Smooth muscle cell (in vitro differentiated cells): ENCODE results near the gene ADAMTS6. TPM values are rescaled to one million over a fixed set of nuclear protein-coding genes. Genes with fewer than 3 reads are reported as not detected.

ENCODE experiments used
- DNase-seq: peaks from one replicate; lab custom pipeline; 2025; ENCODE audit not compliant: unreplicated experiment; lab: John Stamatoyannopoulos, UW
- H2AFZ ChIP-seq: fragments of 200-600 bp; sonication (generic); 2 replicates; pipeline ENCODE4 v1.6.0; 2016; ENCODE audit warnings: antibody characterized with exemption, low read depth, mild to moderate bottlenecking
- H3F3A ChIP-seq: fragments of 200-600 bp; sonication (generic); 2 replicates; pipeline ENCODE4 v1.6.0; 2017; ENCODE audit warnings: antibody characterized with exemption, low read depth
- H3K27ac ChIP-seq: fragments of 200-600 bp; sonication (generic); 2 replicates; pipeline ENCODE4 v1.5.1; 2016; ENCODE audit warnings: low read depth, mild to moderate bottlenecking
- H3K27me3 ChIP-seq: fragments of 200-600 bp; sonication (generic); 2 replicates; pipeline ENCODE4 v1.6.1; 2016; ENCODE audit warnings: low read depth, mild to moderate bottlenecking
- H3K36me3 ChIP-seq: fragments of 200-600 bp; sonication (generic); 2 replicates; pipeline ENCODE4 v1.5.1; 2016; ENCODE audit warnings: low read depth
- H3K4me1 ChIP-seq: fragments of 200-600 bp; sonication (generic); 2 replicates; pipeline ENCODE4 v1.5.1; 2016; ENCODE audit warnings: low read depth
- H3K4me2 ChIP-seq: fragments of 200-600 bp; sonication (generic); 2 replicates; pipeline ENCODE4 v1.6.0; 2016; ENCODE audit warnings: mild to moderate bottlenecking
- H3K4me3 ChIP-seq: fragments of 200-600 bp; sonication (generic); 2 replicates; pipeline ENCODE4 v1.5.1; 2016; ENCODE audit warnings: mild to moderate bottlenecking
- H3K79me2 ChIP-seq: fragments of 200-600 bp; sonication (generic); 2 replicates; pipeline ENCODE4 v1.6.0; 2016; ENCODE audit warnings: low read depth, mild to moderate bottlenecking
- H3K9ac ChIP-seq: fragments of 200-600 bp; sonication (generic); 2 replicates; pipeline ENCODE4 v1.6.0; 2016; ENCODE audit warnings: low read depth
- H3K9me3 ChIP-seq: fragments of 200-600 bp; sonication (generic); replicated peaks from 2 replicates; pipeline ENCODE4 v1.5.1; 2016; ENCODE audit warnings: low read depth
- H4K20me1 ChIP-seq: fragments of 200-600 bp; sonication (generic); 2 replicates; pipeline ENCODE4 v1.6.0; 2016; ENCODE audit warnings: low read depth
- WGBS: methylation state at CpG from one replicate; pipeline ENCODE4 v1.1.7; 2016; ENCODE audit warnings: low lambda C conversion rate; 5-methylcytosine and 5-hydroxymethylcytosine counted together
- polyA plus RNA-seq: library from polyadenylated mRNA; unstranded; fragments of >200 nt; fragmentation: Nextera tagmentation; extraction: Ambion mirVana; gene quantifications from 2 replicates; pipeline ENCODE4 v1.2.1, GENCODE V29; 2016
- total RNA-seq: library from RNA; depleted of rRNA; stranded (reverse); fragments of >200 nt; gene quantifications from 2 replicates; pipeline ENCODE4 v1.2.3, GENCODE V29; 2014
- TF ChIP-seq, protein P1 (sequence below): fragments of 200-600 bp; sonication (generic); IDR thresholded peaks from 2 replicates; pipeline ENCODE4 v1.5.1; 2017; ENCODE audit warnings: borderline replicate concordance, mild to moderate bottlenecking, antibody characterized with exemption; ENCODE audit not compliant: insufficient read depth, poor library complexity, severe bottlenecking

Gene ADAMTS6
- total RNA-seq (111 and 118 TPM in 2 replicates), polyA plus RNA-seq (5.9 and 10.5 TPM in 2 replicates)

DNA sequence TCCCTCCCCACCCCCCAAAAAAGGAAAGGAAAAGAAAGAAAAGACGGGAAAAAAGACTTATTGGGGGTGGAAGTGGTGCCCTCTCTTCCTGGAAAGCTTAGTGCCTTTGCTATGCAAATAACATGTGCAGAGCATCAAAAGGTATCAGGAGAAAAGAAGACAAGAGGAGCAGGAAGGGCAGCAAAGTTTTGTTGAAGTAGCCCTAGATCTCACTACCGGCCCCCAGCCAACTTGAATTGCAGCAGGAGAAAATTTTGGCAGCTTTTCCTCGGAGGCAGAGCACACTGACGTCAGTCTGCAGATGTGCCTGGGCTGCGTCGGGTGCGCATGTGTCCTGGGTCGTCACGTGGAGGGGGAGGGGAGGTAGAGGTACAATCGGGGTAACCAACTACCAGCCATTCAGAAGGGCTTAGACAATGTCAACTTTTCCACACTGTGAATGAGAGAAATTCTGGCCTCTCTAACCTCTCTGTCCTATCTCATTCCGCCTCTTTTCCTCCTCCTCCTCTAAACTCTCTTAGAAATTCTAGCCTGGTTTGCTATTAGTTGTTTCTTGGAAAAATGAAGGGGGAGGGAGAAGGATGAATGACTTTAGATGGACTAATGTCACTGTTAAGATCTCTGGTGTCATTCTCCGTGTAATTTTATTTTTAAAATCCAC, at the start of gene ADAMTS6:
ADAMTS6 (minus strand) TSS at position 286 of the 661 bp plus-strand sequence. CDS start 8,247 bp downstream, outside the sequence.
- peak within 1 kb of the TSS; percentile 93 for H2AFZ ChIP-seq
- H3K4me1 ChIP-seq = peaks cover 24% of the 10 kb centered on the region
- DNase-seq = peak; percentile 56
- no peaks in the 10 kb centered on the region for H3K9me3 ChIP-seq
- peaks cover 33% of the 10 kb centered on the region for H3K79me2 ChIP-seq
- H3F3A ChIP-seq = peaks cover 9% of the 10 kb centered on the region
- no peaks in the 10 kb centered on the region for H3K27me3 ChIP-seq
- peak within 1 kb of the TSS; percentile 92 for H3K27ac ChIP-seq
- H3K36me3 ChIP-seq = no peaks in the 10 kb centered on the region
- H3K4me2 ChIP-seq = peak within 1 kb of the TSS; percentile 93
- no peaks in the 10 kb centered on the region for H4K20me1 ChIP-seq
- under 1% methylated on average over 12 of the region's 12 CpGs for WGBS
- TF ChIP-seq, protein P1, sequence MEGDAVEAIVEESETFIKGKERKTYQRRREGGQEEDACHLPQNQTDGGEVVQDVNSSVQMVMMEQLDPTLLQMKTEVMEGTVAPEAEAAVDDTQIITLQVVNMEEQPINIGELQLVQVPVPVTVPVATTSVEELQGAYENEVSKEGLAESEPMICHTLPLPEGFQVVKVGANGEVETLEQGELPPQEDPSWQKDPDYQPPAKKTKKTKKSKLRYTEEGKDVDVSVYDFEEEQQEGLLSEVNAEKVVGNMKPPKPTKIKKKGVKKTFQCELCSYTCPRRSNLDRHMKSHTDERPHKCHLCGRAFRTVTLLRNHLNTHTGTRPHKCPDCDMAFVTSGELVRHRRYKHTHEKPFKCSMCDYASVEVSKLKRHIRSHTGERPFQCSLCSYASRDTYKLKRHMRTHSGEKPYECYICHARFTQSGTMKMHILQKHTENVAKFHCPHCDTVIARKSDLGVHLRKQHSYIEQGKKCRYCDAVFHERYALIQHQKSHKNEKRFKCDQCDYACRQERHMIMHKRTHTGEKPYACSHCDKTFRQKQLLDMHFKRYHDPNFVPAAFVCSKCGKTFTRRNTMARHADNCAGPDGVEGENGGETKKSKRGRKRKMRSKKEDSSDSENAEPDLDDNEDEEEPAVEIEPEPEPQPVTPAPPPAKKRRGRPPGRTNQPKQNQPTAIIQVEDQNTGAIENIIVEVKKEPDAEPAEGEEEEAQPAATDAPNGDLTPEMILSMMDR = no peak
- peak within 1 kb of the TSS; percentile 93 for H3K4me3 ChIP-seq
- H3K9ac ChIP-seq = peak within 1 kb of the TSS; percentile 88

GRCh38 chr5:65530904-65531303, 49.2 kb upstream of the ADAMTS6 start:
- whole genome bisulfite sequencing = 100% methylated on average over 1 of the region's 1 CpG
- H3K27ac ChIP-seq = no peak overlapping the region
- no peaks in the 10 kb centered on the region for H3K27me3 ChIP-seq
- no peak for DNase-seq
- no peaks in the 10 kb centered on the region for H4K20me1 ChIP-seq
- H3K9ac ChIP-seq = no peak overlapping the region
- H3K36me3 ChIP-seq = no peaks in the 10 kb centered on the region
- no peaks in the 10 kb centered on the region for H3K9me3 ChIP-seq
- no peaks in the 10 kb centered on the region for H3K4me1 ChIP-seq
- H2AFZ ChIP-seq = no peak overlapping the region
- H3K4me3 ChIP-seq = no peak overlapping the region
- no peak overlapping the region for H3K4me2 ChIP-seq
- TF ChIP-seq, protein P1 = no peak
- no peaks in the 10 kb centered on the region for H3K79me2 ChIP-seq
- H3F3A ChIP-seq = no peaks in the 10 kb centered on the region

- no peaks in the 10 kb centered on the region for H3K36me3 ChIP-seq
- no peak overlapping the region for H3K4me3 ChIP-seq
- H3K4me2 ChIP-seq = no peak overlapping the region
- H3K27me3 ChIP-seq = no peaks in the 10 kb centered on the region
- no peak overlapping the region for H3K27ac ChIP-seq
- DNase-seq = no peak
- H3K9ac ChIP-seq = no peak overlapping the region
- H4K20me1 ChIP-seq = no peaks in the 10 kb centered on the region
- 96% methylated on average over 3 of the region's 3 CpGs for WGBS
- no peaks in the 10 kb centered on the region for H3K79me2 ChIP-seq
- no peaks in the 10 kb centered on the region for H3F3A ChIP-seq
- no peaks in the 10 kb centered on the region for H3K9me3 ChIP-seq
- H2AFZ ChIP-seq = no peak overlapping the region
- TF ChIP-seq, protein P1 = no peak
- H3K4me1 ChIP-seq = no peaks in the 10 kb centered on the region
Measured at GRCh38 chr5:65525726-65526125, 44.0 kb upstream of the ADAMTS6 start.
